T-cell (primary cell): ENCODE results near the gene ORAI2. TPM values are rescaled to one million over a fixed set of nuclear protein-coding genes. Genes with fewer than 3 reads are reported as not detected.

Source experiments
- ATAC-seq, 4 experiments: fragments of 200-7000 bp in 3 of 4; fragments of 150-1000 bp in 1 of 4; cut with Tn5 transposase; replicated peaks in 1 of 4; 1 replicate in 3 of 4; 2 replicates in 1 of 4; pipeline ENCODE4 v1.10.0; 2021; ENCODE audit warnings: moderate library complexity in 3 of 4, mild to moderate bottlenecking in 2 of 4, moderate number of reproducible peaks in 1 of 4
- CTCF ChIA-PET, 2 donors: fragments of 300-600 bp; sonication (Branson Sonifier 250); formaldehyde crosslinking; loops; one replicate each; lab custom pipeline; 2022; ENCODE audit warnings: antibody characterized with exemption in 2 of 2; lab: Charles Lee
- POLR2A ChIA-PET, 2 donors: fragments of 300-600 bp; sonication (Branson Sonifier 250); formaldehyde crosslinking; loops; one replicate each; lab custom pipeline; 2022; ENCODE audit warnings: antibody characterized with exemption in 2 of 2; lab: Charles Lee
- DNase-seq, 35 experiments: peaks; one replicate each; pipeline versions ENCODE4 v3.0.0 to v3.0.0-alpha.2; 2013 to 2023
- H3K27ac ChIP-seq: one replicate; pipeline ENCODE4 v1.5.1; 2013; ENCODE audit warnings: low read length
- H3K27me3 ChIP-seq, 2 experiments: replicated peaks in 1 of 2; 1 replicate in 1 of 2; 2 replicates in 1 of 2; pipeline versions ENCODE4 v1.6.1 to v1.7.0; 2013; ENCODE audit warnings: low read length in 1 of 2, mixed read lengths in 1 of 2; ENCODE audit not compliant: control insufficient read depth in 2 of 2, insufficient read depth in 2 of 2; ENCODE audit errors: extremely low read depth in 1 of 2
- H3K36me3 ChIP-seq, 2 donors: 1 replicate in 1 of 2; 2 replicates in 1 of 2; pipeline versions ENCODE4 v1.6.1 to v1.7.0; 2013; ENCODE audit warnings: low read length in 1 of 2; ENCODE audit not compliant: control insufficient read depth in 2 of 2, insufficient read depth in 1 of 2; ENCODE audit errors: extremely low read depth in 1 of 2
- H3K4me1 ChIP-seq, 2 experiments: 1 replicate in 1 of 2; 2 replicates in 1 of 2; pipeline versions ENCODE4 v1.6.1 to v1.7.0; 2013; ENCODE audit warnings: low read length in 2 of 2, mixed read lengths in 1 of 2; ENCODE audit not compliant: insufficient read depth in 2 of 2, control insufficient read depth in 1 of 2; ENCODE audit errors: extremely low read depth in 1 of 2
- H3K4me3 ChIP-seq, 2 donors: 1 replicate in 1 of 2; 2 replicates in 1 of 2; pipeline versions ENCODE4 v1.5.1 to v1.7.0; 2013; ENCODE audit warnings: mild to moderate bottlenecking in 2 of 2, low read length in 1 of 2, moderate library complexity in 1 of 2; ENCODE audit not compliant: control insufficient read depth in 1 of 2; ENCODE audit errors: extremely low read depth in 1 of 2
- H3K9me3 ChIP-seq: 2 replicates; pipeline ENCODE4 v1.7.0; 2013
- H3K27ac Mint-ChIP-seq, 2 donors: one replicate each; pipeline ENCODE4 v1.8.0; 2020 to 2021; ENCODE audit warnings: mild to moderate bottlenecking in 2 of 2, mixed read lengths in 2 of 2
- H3K27me3 Mint-ChIP-seq, 2 donors: one replicate each; pipeline ENCODE4 v1.8.0; 2021 to 2022; ENCODE audit warnings: mixed read lengths in 2 of 2
- H3K36me3 Mint-ChIP-seq: one replicate; pipeline ENCODE4 v1.8.0; 2021; ENCODE audit warnings: mixed read lengths
- H3K4me1 Mint-ChIP-seq, 3 donors: one replicate each; pipeline ENCODE4 v1.8.0; 2020 to 2022; ENCODE audit warnings: mixed read lengths in 3 of 3, mild to moderate bottlenecking in 1 of 3
- H3K4me3 Mint-ChIP-seq, 3 donors: one replicate each; pipeline ENCODE4 v1.8.0; 2020 to 2022; ENCODE audit warnings: mild to moderate bottlenecking in 3 of 3, mixed read lengths in 3 of 3, moderate library complexity in 3 of 3
- H3K9me3 Mint-ChIP-seq, 3 donors: one replicate each; pipeline ENCODE4 v1.8.0; 2020 to 2022; ENCODE audit warnings: mixed read lengths in 3 of 3
- WGBS: methylation state at CpG from one replicate; pipeline ENCODE4 v1.1.5; 2013; ENCODE audit warnings: missing lambda C conversion rate; ENCODE audit not compliant: insufficient coverage; 5-methylcytosine and 5-hydroxymethylcytosine counted together
- total RNA-seq, 35 experiments: library from RNA in 6 of 35; stranded (reverse) in 6 of 35; fragments of 120-200 nt in 1 of 35; gene quantifications; one replicate each; pipeline versions ENCODE4 v1.2.1 to v1.2.4 and lab custom pipeline; 2013 to 2026

ORAI2 gene
- total RNA-seq, 5 donors from 2014 or later (not counting 1 experiment from before 2014, with no cell fraction given): 23.0 to 47.5 (median 37.8) TPM

- Mint-ChIP-seq H3K36me3 (no peaks in the 10 kb centered on the region), H3K27ac (no peak overlapping the region), H3K4me3 (no peak overlapping the region), H3K27me3 (no peaks in the 10 kb centered on the region), H3K9me3 (no peaks in the 10 kb centered on the region), H3K4me1 (peaks cover 3 to 8% (median 7%) of the 10 kb centered on the region in 3 donors)
- H3K4me1 ChIP-seq: peaks cover 0 to 6% of the 10 kb centered on the region in 2 experiments
- no peak overlapping the region for H3K4me3 ChIP-seq
- no peak overlapping the region for H3K27ac ChIP-seq
- POLR2A ChIA-PET: no interaction called here
- H3K27me3 ChIP-seq: no peaks in the 10 kb centered on the region
- 94% methylated on average over 28 of the region's 40 CpGs for WGBS
- ATAC-seq: no peak
- CTCF ChIA-PET: no interaction called here
- DNase-seq: no peak
- H3K36me3 ChIP-seq: peaks cover 18 to 33% of the 10 kb centered on the region in 2 donors
- no peaks in the 10 kb centered on the region for H3K9me3 ChIP-seq
Observed at GRCh38 chr7:102457352-102457924, 24.1 kb downstream of the ORAI2 start.

GRCh38 chr7:102459221-102459844, 26.0 kb downstream of the ORAI2 start:
- H3K9me3 Mint-ChIP-seq: no peaks in the 10 kb centered on the region
- peaks cover 17 to 21% (median 20%) of the 10 kb centered on the region in 3 donors for H3K4me1 Mint-ChIP-seq
- Histone ChIP-seq H3K4me1 (peaks cover 9 to 15% of the 10 kb centered on the region in 2 experiments), H3K36me3 (peaks cover 18 to 33% of the 10 kb centered on the region in 2 donors), H3K27ac (no peak overlapping the region), H3K27me3 (no peaks in the 10 kb centered on the region), H3K9me3 (no peaks in the 10 kb centered on the region), H3K4me3 (no peak overlapping the region)
- ChIA-PET CTCF (no interaction called here), POLR2A (no interaction called here)
- no peaks in the 10 kb centered on the region for H3K27me3 Mint-ChIP-seq
- WGBS: 97% methylated on average over 16 of the region's 24 CpGs
- H3K4me3 Mint-ChIP-seq: no peak overlapping the region
- DNase-seq (no peak), ATAC-seq (no peak)
- no peaks in the 10 kb centered on the region for H3K36me3 Mint-ChIP-seq
- H3K27ac Mint-ChIP-seq: no peak overlapping the region

GRCh38 chr7:102460467-102460866, 27.1 kb downstream of the ORAI2 start:
- no peaks in the 10 kb centered on the region for H3K36me3 Mint-ChIP-seq
- no peaks in the 10 kb centered on the region for H3K9me3 Mint-ChIP-seq
- POLR2A ChIA-PET: no interaction called here
- CTCF ChIA-PET: no interaction called here
- 82% methylated on average over 6 of the region's 8 CpGs for WGBS
- no peaks in the 10 kb centered on the region for H3K27me3 ChIP-seq
- DNase-seq (no peak), ATAC-seq (no peak)
- peaks cover 10 to 23% of the 10 kb centered on the region in 2 experiments for H3K4me1 ChIP-seq
- H3K9me3 ChIP-seq: no peaks in the 10 kb centered on the region
- no peaks in the 10 kb centered on the region for H3K27me3 Mint-ChIP-seq
- H3K36me3 ChIP-seq: peaks cover 15 to 33% of the 10 kb centered on the region in 2 donors
- no peak overlapping the region for H3K4me3 Mint-ChIP-seq
- no peak overlapping the region for H3K4me3 ChIP-seq
- H3K27ac Mint-ChIP-seq: no peak overlapping the region
- no peak overlapping the region for H3K27ac ChIP-seq
- H3K4me1 Mint-ChIP-seq: peaks cover 21 to 26% (median 23%) of the 10 kb centered on the region in 3 donors

GRCh38 chr7:102463841-102464576, 30.6 kb downstream of the ORAI2 start:
- Histone ChIP-seq H3K4me1 (peaks cover 14 to 43% of the 10 kb centered on the region in 2 experiments), H3K27me3 (no peaks in the 10 kb centered on the region), H3K9me3 (no peaks in the 10 kb centered on the region), H3K4me3 (peak overlapping the region; percentile 93 to 95), H3K36me3 (peaks cover 13 to 25% of the 10 kb centered on the region in 2 donors), H3K27ac (peak overlapping the region; percentile 47)
- H3K27ac Mint-ChIP-seq: peak overlapping the region; percentile 63 to 87
- H3K4me3 Mint-ChIP-seq: peak overlapping the region; percentile 89 to 90 (median 89)
- no peaks in the 10 kb centered on the region for H3K36me3 Mint-ChIP-seq
- H3K9me3 Mint-ChIP-seq: no peaks in the 10 kb centered on the region
- POLR2A ChIA-PET: no interaction called here
- peak in 1 of 35 experiments; percentile 4 for DNase-seq
- H3K4me1 Mint-ChIP-seq: peaks cover 34 to 40% (median 37%) of the 10 kb centered on the region in 3 donors
- H3K27me3 Mint-ChIP-seq: no peaks in the 10 kb centered on the region
- ATAC-seq: no peak
- WGBS: 23% methylated on average over 18 of the region's 24 CpGs
- CTCF ChIA-PET: interaction anchor here (0.7 to 1.3 kb wide), 6 partner anchors 14 to 101 kb away, joined by 3 to 5 read pairs (median 3); no protein-coding TSS in a partner anchor

GRCh38 chr7:102464577-102465280, 31.4 kb downstream of the ORAI2 start, which contains the start of the genes ALKBH4 and LRWD1:
Gene ALKBH4, minus strand, starts transcription at chr7:102464863. Its CDS starts 27 bp downstream, at chr7:102464836.
Gene LRWD1, plus strand, starts transcription at chr7:102464984. Its CDS starts 97 bp downstream, at chr7:102465081.
- H3K27ac ChIP-seq: peak within 1 kb of the TSS; percentile 47
- H3K36me3 ChIP-seq: peaks cover 15 to 23% of the 10 kb centered on the region in 2 donors
- no peaks in the 10 kb centered on the region for H3K9me3 Mint-ChIP-seq
- WGBS: under 1% methylated on average over 81 of the region's 81 CpGs
- peak within 1 kb of the TSS; percentile 89 to 90 (median 89) for H3K4me3 Mint-ChIP-seq
- ChIA-PET POLR2A (interaction anchor here in 1 of 2 donors (0.6 kb wide), 1 partner anchor 23 kb away, joined by 9 read pairs; no protein-coding TSS in a partner anchor), CTCF (interaction anchor here (0.6 to 1.6 kb wide), 9 partner anchors 15 to 102 kb away, joined by 3 to 6 read pairs (median 3); no protein-coding TSS in a partner anchor)
- H3K27me3 ChIP-seq: no peaks in the 10 kb centered on the region
- ATAC-seq: peak; percentile 97 to 99 (median 97)
- no peaks in the 10 kb centered on the region for H3K27me3 Mint-ChIP-seq
- peaks cover 14 to 43% of the 10 kb centered on the region in 2 experiments for H3K4me1 ChIP-seq
- no peaks in the 10 kb centered on the region for H3K9me3 ChIP-seq
- peaks cover 34 to 40% (median 37%) of the 10 kb centered on the region in 3 donors for H3K4me1 Mint-ChIP-seq
- H3K36me3 Mint-ChIP-seq: no peaks in the 10 kb centered on the region
- H3K4me3 ChIP-seq: peak within 1 kb of the TSS; percentile 93 to 95
- DNase-seq: peak; percentile 79 to 96 (median 88)
- peak within 1 kb of the TSS; percentile 63 to 87 for H3K27ac Mint-ChIP-seq
